Measurements from ENCODE around the gene SLC37A1. TPM values are rescaled to one million over a fixed set of nuclear protein-coding genes. Genes with fewer than 3 reads are reported as not detected.
A peak's percentile ranks its signal among the peaks of the same experiment; 100 is the strongest.

SLC37A1 gene
- total and polyA plus RNA-seq, 9 donors: 2.2 to 6.9 (median 2.9) TPM

- Histone ChIP-seq H3K4me1 (ENCODE audit: control insufficient read depth, insufficient read depth, low read length) (peaks cover 38% of the 10 kb centered on the region), H3K9me3 (replicated peaks; ENCODE audit: control insufficient read depth, low read depth, low read length) (no peaks in the 10 kb centered on the region), H3K27ac (ENCODE audit: low read length) (peak overlapping the region; percentile 76), H3K4me3 (ENCODE audit: low read length) (no peak overlapping the region), H3K36me3 (ENCODE audit: control insufficient read depth, insufficient read depth, low read length) (no peaks in the 10 kb centered on the region), H3K27me3 (ENCODE audit: control insufficient read depth, insufficient read depth, low read length) (peaks cover 2% of the 10 kb centered on the region)
- DNase-seq: peak; percentile 83
- 41% methylated on average over 23 of the region's 28 CpGs for WGBS (ENCODE audit: insufficient coverage)
Measured at GRCh38 chr21:42534421-42535378, 21.0 kb downstream of the SLC37A1 start.

- peaks cover 36% of the 10 kb centered on the region for H3K4me1 ChIP-seq (ENCODE audit: control insufficient read depth, insufficient read depth, low read length)
- H3K27me3 ChIP-seq (ENCODE audit: control insufficient read depth, insufficient read depth, low read length): peaks cover 4% of the 10 kb centered on the region
- H3K27ac ChIP-seq (ENCODE audit: low read length): peak overlapping the region; percentile 29
- WGBS (ENCODE audit: insufficient coverage): 69% methylated on average over 14 of the region's 17 CpGs
- DNase-seq: no peak
- no peaks in the 10 kb centered on the region for H3K9me3 ChIP-seq (replicated peaks; ENCODE audit: control insufficient read depth, low read depth, low read length)
- no peaks in the 10 kb centered on the region for H3K36me3 ChIP-seq (ENCODE audit: control insufficient read depth, insufficient read depth, low read length)
- H3K4me3 ChIP-seq (ENCODE audit: low read length): no peak overlapping the region
Measured at GRCh38 chr21:42535602-42536171, 22.0 kb downstream of the SLC37A1 start.

DNA sequence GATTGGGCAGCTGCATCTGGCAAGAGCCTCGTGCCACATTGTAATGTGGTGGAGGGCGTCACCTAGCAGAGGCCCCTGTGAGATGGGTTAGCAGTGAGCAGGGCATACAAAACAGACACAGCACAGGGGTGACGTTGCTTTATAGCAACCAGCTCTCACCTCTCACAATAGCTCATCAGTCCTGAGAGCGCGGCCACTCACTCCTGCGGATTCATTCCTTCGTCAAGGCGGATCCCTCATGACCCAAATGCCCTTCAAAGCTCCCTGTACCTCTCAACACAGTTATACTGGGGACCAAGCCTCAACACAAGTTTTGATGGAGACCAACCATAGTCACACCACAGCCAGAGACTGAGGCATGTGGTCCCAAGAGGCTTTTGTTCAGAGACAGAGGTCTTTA lies 22.9 kb downstream of the SLC37A1 start:
- Histone ChIP-seq H3K27ac (ENCODE audit: low read length) (no peak overlapping the region), H3K36me3 (ENCODE audit: control insufficient read depth, insufficient read depth, low read length) (no peaks in the 10 kb centered on the region), H3K27me3 (ENCODE audit: control insufficient read depth, insufficient read depth, low read length) (peaks cover 4% of the 10 kb centered on the region), H3K9me3 (replicated peaks; ENCODE audit: control insufficient read depth, low read depth, low read length) (no peaks in the 10 kb centered on the region), H3K4me3 (ENCODE audit: low read length) (no peak overlapping the region), H3K4me1 (ENCODE audit: control insufficient read depth, insufficient read depth, low read length) (peaks cover 31% of the 10 kb centered on the region)
- WGBS (ENCODE audit: insufficient coverage): 76% methylated on average over 8 of the region's 8 CpGs
- DNase-seq: no peak

DNA sequence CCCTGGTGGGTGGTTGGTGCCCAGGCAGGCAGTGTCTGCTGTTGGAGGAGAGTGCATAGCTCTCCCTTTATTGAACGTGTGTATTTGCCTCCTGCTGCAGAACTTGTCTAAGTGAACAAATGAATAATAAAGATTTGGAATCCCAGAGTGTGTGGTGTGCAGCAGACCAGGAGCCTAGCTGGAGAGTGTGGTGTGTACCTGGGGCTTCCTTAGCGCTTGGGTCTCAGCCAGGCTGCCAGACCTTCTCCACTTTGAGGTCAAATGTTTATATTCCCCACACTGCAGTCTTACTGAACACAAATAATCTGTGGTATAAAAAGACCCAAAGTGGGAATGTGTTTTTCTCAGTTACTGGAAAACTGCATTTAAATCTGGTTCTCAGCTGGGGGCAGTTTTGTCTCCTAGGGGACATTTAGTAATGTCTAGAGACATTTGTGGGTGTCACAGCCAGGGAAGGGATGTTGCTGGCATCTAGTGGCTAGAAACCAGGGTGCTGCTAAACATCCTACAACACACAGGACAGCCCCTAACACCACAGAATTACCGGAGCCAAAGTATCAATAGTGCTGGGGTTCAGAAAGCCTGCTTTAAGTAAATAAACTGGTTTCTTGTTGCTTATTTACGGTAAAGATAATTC lies 23.6 kb downstream of the SLC37A1 start:
- WGBS (ENCODE audit: insufficient coverage): 29% methylated on average over 1 of the region's 4 CpGs
- Histone ChIP-seq H3K4me3 (ENCODE audit: low read length) (no peak overlapping the region), H3K27me3 (ENCODE audit: control insufficient read depth, insufficient read depth, low read length) (peaks cover 4% of the 10 kb centered on the region), H3K27ac (ENCODE audit: low read length) (no peak overlapping the region), H3K9me3 (replicated peaks; ENCODE audit: control insufficient read depth, low read depth, low read length) (no peaks in the 10 kb centered on the region), H3K4me1 (ENCODE audit: control insufficient read depth, insufficient read depth, low read length) (peaks cover 31% of the 10 kb centered on the region), H3K36me3 (ENCODE audit: control insufficient read depth, insufficient read depth, low read length) (no peaks in the 10 kb centered on the region)
- DNase-seq: no peak

DNA sequence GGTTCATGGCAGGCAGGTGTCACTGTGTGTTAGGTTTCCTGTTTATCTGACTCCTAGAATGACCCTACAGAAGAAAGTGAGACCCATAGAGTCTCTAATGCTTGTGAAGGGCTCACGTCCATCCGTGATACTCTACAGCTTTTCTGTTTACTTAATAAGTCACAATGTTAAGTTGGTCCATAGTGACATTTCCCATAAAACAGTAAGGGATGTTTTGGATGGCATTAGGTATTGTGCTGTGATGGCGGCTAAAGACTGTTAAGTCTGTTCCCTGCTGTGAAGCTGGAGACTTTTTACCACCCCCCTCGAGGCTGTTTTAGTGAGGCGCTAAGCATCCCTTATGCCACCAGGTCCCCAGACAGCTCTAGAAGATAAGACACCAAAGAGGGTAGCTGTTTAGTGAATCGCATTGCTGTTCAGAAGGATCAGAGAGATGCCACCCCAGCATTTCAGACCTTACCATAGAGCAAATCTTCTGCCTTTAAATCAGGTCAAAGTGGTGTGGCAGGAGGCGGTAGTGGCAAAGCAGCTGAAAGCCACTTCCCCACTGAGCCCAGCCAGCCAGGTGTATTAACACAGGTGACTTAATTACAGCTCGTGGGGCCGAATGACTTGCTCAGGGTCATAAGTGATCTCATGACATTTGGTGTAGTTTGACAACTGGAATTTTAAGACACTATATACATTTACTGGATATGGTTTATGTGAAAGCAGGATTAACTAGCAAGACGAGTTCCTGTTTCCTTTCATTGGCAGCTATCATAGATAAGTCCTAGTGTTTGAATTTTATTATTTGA lies 25.0 kb downstream of the SLC37A1 start:
- no peak overlapping the region for H3K27ac ChIP-seq (ENCODE audit: low read length)
- H3K4me3 ChIP-seq (ENCODE audit: low read length): no peak overlapping the region
- WGBS (ENCODE audit: insufficient coverage): no CpG with 5 or more reads among the region's 10 CpGs
- peaks cover 16% of the 10 kb centered on the region for H3K4me1 ChIP-seq (ENCODE audit: control insufficient read depth, insufficient read depth, low read length)
- H3K9me3 ChIP-seq (replicated peaks; ENCODE audit: control insufficient read depth, low read depth, low read length): no peaks in the 10 kb centered on the region
- peaks cover 4% of the 10 kb centered on the region for H3K27me3 ChIP-seq (ENCODE audit: control insufficient read depth, insufficient read depth, low read length)
- H3K36me3 ChIP-seq (ENCODE audit: control insufficient read depth, insufficient read depth, low read length): peaks cover 5% of the 10 kb centered on the region
- DNase-seq: no peak

DNA sequence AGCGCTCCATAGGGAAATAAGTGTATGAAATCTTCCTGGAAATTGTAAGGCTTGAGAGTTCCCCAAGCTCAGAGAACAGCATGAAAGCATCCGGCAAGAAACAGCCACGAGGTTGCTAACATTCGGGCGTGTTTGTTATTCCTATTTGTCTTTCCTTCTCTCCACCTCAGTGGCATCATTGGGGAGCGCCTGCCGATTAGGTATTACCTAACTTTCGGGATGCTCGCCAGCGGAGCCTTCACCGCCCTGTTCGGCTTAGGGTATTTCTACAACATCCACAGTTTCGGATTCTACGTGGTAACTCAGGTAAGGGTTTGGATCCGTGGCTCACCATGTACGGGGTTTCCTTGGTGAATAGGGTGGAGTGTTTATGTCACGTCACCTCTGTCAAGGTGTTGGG lies 25.7 kb downstream of the SLC37A1 start:
- peaks cover 6% of the 10 kb centered on the region for H3K36me3 ChIP-seq (ENCODE audit: control insufficient read depth, insufficient read depth, low read length)

GRCh38 chr21:42539931-42540343 lies 26.3 kb downstream of the SLC37A1 start:
- Histone ChIP-seq H3K4me1 (ENCODE audit: control insufficient read depth, insufficient read depth, low read length) (peaks cover 8% of the 10 kb centered on the region), H3K36me3 (ENCODE audit: control insufficient read depth, insufficient read depth, low read length) (peaks cover 6% of the 10 kb centered on the region), H3K4me3 (ENCODE audit: low read length) (no peak overlapping the region), H3K27me3 (ENCODE audit: control insufficient read depth, insufficient read depth, low read length) (peaks cover 4% of the 10 kb centered on the region), H3K9me3 (replicated peaks; ENCODE audit: control insufficient read depth, low read depth, low read length) (no peaks in the 10 kb centered on the region), H3K27ac (ENCODE audit: low read length) (no peak overlapping the region)
- DNase-seq: no peak
- 96% methylated on average over 4 of the region's 7 CpGs for WGBS (ENCODE audit: insufficient coverage)

More for the DNA sequence above, 25.7 kb downstream of the SLC37A1 start:
- Histone ChIP-seq H3K9me3 (replicated peaks; ENCODE audit: control insufficient read depth, low read depth, low read length) (no peaks in the 10 kb centered on the region), H3K27ac (ENCODE audit: low read length) (no peak overlapping the region), H3K4me1 (ENCODE audit: control insufficient read depth, insufficient read depth, low read length) (peaks cover 14% of the 10 kb centered on the region), H3K4me3 (ENCODE audit: low read length) (no peak overlapping the region), H3K27me3 (ENCODE audit: control insufficient read depth, insufficient read depth, low read length) (peaks cover 4% of the 10 kb centered on the region)
- DNase-seq: no peak
- 50% methylated on average over 6 of the region's 17 CpGs for WGBS (ENCODE audit: insufficient coverage)

GRCh38 chr21:42540396-42540795 lies 26.7 kb downstream of the SLC37A1 start:
- Histone ChIP-seq H3K36me3 (ENCODE audit: control insufficient read depth, insufficient read depth, low read length) (peaks cover 9% of the 10 kb centered on the region), H3K27ac (ENCODE audit: low read length) (no peak overlapping the region), H3K27me3 (ENCODE audit: control insufficient read depth, insufficient read depth, low read length) (peaks cover 4% of the 10 kb centered on the region), H3K9me3 (replicated peaks; ENCODE audit: control insufficient read depth, low read depth, low read length) (no peaks in the 10 kb centered on the region), H3K4me1 (ENCODE audit: control insufficient read depth, insufficient read depth, low read length) (peaks cover 5% of the 10 kb centered on the region), H3K4me3 (ENCODE audit: low read length) (no peak overlapping the region)
- DNase-seq: no peak
- WGBS (ENCODE audit: insufficient coverage): 61% methylated on average over 6 of the region's 8 CpGs

GRCh38 chr21:42541174-42541573 lies 27.5 kb downstream of the SLC37A1 start:
- Histone ChIP-seq H3K36me3 (ENCODE audit: control insufficient read depth, insufficient read depth, low read length) (peaks cover 11% of the 10 kb centered on the region), H3K27ac (ENCODE audit: low read length) (no peak overlapping the region), H3K4me3 (ENCODE audit: low read length) (no peak overlapping the region), H3K27me3 (ENCODE audit: control insufficient read depth, insufficient read depth, low read length) (peaks cover 4% of the 10 kb centered on the region), H3K9me3 (replicated peaks; ENCODE audit: control insufficient read depth, low read depth, low read length) (no peaks in the 10 kb centered on the region), H3K4me1 (ENCODE audit: control insufficient read depth, insufficient read depth, low read length) (no peaks in the 10 kb centered on the region)
- 71% methylated on average over 10 of the region's 12 CpGs for WGBS (ENCODE audit: insufficient coverage)
- no peak for DNase-seq

Data from muscle of leg (tissue), 11 donors.